HL-60 (cell line): Measurements from ENCODE around the gene MMP28.

Experiments
- CTCF ChIP-seq: IDR thresholded peaks from one replicate; pipeline ENCODE4 v1.5.1; 2011; ENCODE audit warnings: low read length, control low read depth, inconsistent platforms; ENCODE audit not compliant: insufficient read depth
- POLR2AphosphoS5 ChIP-seq: IDR thresholded peaks from 2 replicates; pipeline ENCODE4 v1.6.1; 2012; ENCODE audit warnings: low read depth
- REST ChIP-seq: IDR thresholded peaks from 2 replicates; pipeline ENCODE4 v1.6.1; 2012; ENCODE audit warnings: low read depth; ENCODE audit not compliant: insufficient replicate concordance

GRCh38 chr17:35730400-35731005 lies 64.9 kb downstream of the MMP28 start:
- TF ChIP-seq REST (no peak), CTCF (no peak), POLR2AphosphoS5 (no peak)
